GM23338 (cell line): ENCODE measurements around the gene EMSY. TPM values are rescaled to one million over a fixed set of nuclear protein-coding genes. Genes with fewer than 3 reads are reported as not detected.
"Not testable (repeated sequence)": the region's sequence is repeated elsewhere in the genome, so short reads cannot be mapped to it uniquely, and the experiment has no call there.

Source experiments
- ATAC-seq: fragments of 200-7000 bp; cut with Tn5 transposase; 3 replicates; pipeline ENCODE4 v1.9.1; 2020
- DNase-seq: peaks from one replicate; pipeline ENCODE4 v3.0.0-alpha.2; 2015; ENCODE audit warnings: low spot score
- H2AFZ ChIP-seq: fragments of 200-600 bp; sonication (generic); 2 replicates; pipeline ENCODE4 v1.8.0; 2016; ENCODE audit warnings: antibody characterized with exemption, mild to moderate bottlenecking, moderate library complexity
- H3F3A ChIP-seq: fragments of 200-600 bp; sonication (generic); replicated peaks from 2 replicates; pipeline ENCODE4 v1.8.0; 2017; ENCODE audit warnings: antibody characterized with exemption, mixed run types, low read depth
- H3K27ac ChIP-seq: fragments of 200-600 bp; sonication (generic); 2 replicates; pipeline ENCODE4 v1.6.1; 2016; ENCODE audit warnings: low read depth
- H3K27me3 ChIP-seq: fragments of 200-600 bp; sonication (generic); 2 replicates; pipeline ENCODE4 v1.8.0; 2016; ENCODE audit warnings: mild to moderate bottlenecking, mixed run types, moderate library complexity; ENCODE audit not compliant: insufficient read depth
- H3K36me3 ChIP-seq: fragments of 200-600 bp; sonication (generic); 2 replicates; pipeline ENCODE4 v1.8.0; 2016; ENCODE audit warnings: mild to moderate bottlenecking; ENCODE audit not compliant: insufficient read depth
- H3K4me1 ChIP-seq: fragments of 200-600 bp; sonication (generic); 2 replicates; pipeline ENCODE4 v1.8.0; 2016; ENCODE audit warnings: mild to moderate bottlenecking, moderate library complexity; ENCODE audit not compliant: insufficient read depth
- H3K4me2 ChIP-seq: fragments of 200-600 bp; sonication (generic); 2 replicates; pipeline ENCODE4 v1.7.1; 2017; ENCODE audit warnings: mixed run types
- H3K4me3 ChIP-seq: fragments of 200-600 bp; sonication (generic); 2 replicates; pipeline ENCODE4 v1.6.1; 2016; ENCODE audit warnings: mixed run types
- H3K79me2 ChIP-seq: fragments of 200-600 bp; sonication (generic); replicated peaks from 2 replicates; pipeline ENCODE4 v1.8.0; 2017; ENCODE audit warnings: mild to moderate bottlenecking; ENCODE audit not compliant: insufficient read depth
- H3K9me2 ChIP-seq: fragments of 200-600 bp; sonication (generic); 2 replicates; pipeline ENCODE4 v1.8.0; 2017; ENCODE audit not compliant: insufficient read depth
- H4K20me1 ChIP-seq: fragments of 200-600 bp; sonication (generic); replicated peaks from 2 replicates; pipeline ENCODE4 v1.8.0; 2017; ENCODE audit warnings: mild to moderate bottlenecking; ENCODE audit not compliant: insufficient read depth
- H3K27ac Mint-ChIP-seq: 2 replicates; pipeline ENCODE4 v1.8.0; 2020; ENCODE audit warnings: inconsistent platforms, mild to moderate bottlenecking, moderate library complexity, mixed read lengths
- H3K27me3 Mint-ChIP-seq: 3 replicates; pipeline ENCODE4 v1.8.0; 2022; ENCODE audit warnings: low read depth, mild to moderate bottlenecking, moderate library complexity, mixed read lengths, inconsistent platforms; ENCODE audit not compliant: insufficient read depth, poor library complexity
- H3K36me3 Mint-ChIP-seq: 3 replicates; pipeline ENCODE4 v1.8.0; 2021; ENCODE audit warnings: low read depth, mild to moderate bottlenecking, inconsistent platforms, moderate library complexity, mixed read lengths
- H3K4me1 Mint-ChIP-seq: 3 replicates; pipeline ENCODE4 v1.8.0; 2020; ENCODE audit warnings: mild to moderate bottlenecking, inconsistent platforms, mixed read lengths
- H3K4me3 Mint-ChIP-seq: 3 replicates; pipeline ENCODE4 v1.8.0; 2021; ENCODE audit warnings: moderate library complexity, mild to moderate bottlenecking, inconsistent platforms, mixed read lengths
- H3K9me3 Mint-ChIP-seq: 3 replicates; pipeline ENCODE4 v1.8.0; 2020; ENCODE audit warnings: moderate library complexity, mild to moderate bottlenecking, inconsistent platforms, mixed read lengths
- CREB1 ChIP-seq: fragments of 250-450 bp; sonication (Bioruptor Pico); IDR thresholded peaks from 2 replicates; pipeline ENCODE4 v1.5.0; 2020; ENCODE audit warnings: low read depth, mild to moderate bottlenecking, moderate library complexity
- EZH2 ChIP-seq: fragments of 200-600 bp; sonication (generic); IDR thresholded peaks from one replicate; pipeline ENCODE4 v1.8.0; 2017; ENCODE audit warnings: antibody characterized with exemption, mild to moderate bottlenecking, low read depth; ENCODE audit not compliant: unreplicated experiment
- JUNB ChIP-seq: IDR thresholded peaks from one replicate; pipeline ENCODE4 v1.6.1; 2016; ENCODE audit warnings: antibody characterized with exemption; ENCODE audit not compliant: unreplicated experiment
- NANOG ChIP-seq: IDR thresholded peaks from 2 replicates; pipeline ENCODE4 v1.6.1; 2016; ENCODE audit warnings: antibody characterized with exemption, borderline replicate concordance
- REST ChIP-seq: IDR thresholded peaks from one replicate; pipeline ENCODE4 v1.6.1; 2018; ENCODE audit warnings: antibody characterized with exemption; ENCODE audit not compliant: unreplicated experiment
- STAT1 ChIP-seq: IDR thresholded peaks from one replicate; pipeline ENCODE4 v1.6.1; 2016; ENCODE audit warnings: antibody characterized with exemption; ENCODE audit not compliant: unreplicated experiment
- ZNF114 ChIP-seq: fragments of 250-450 bp; sonication (Bioruptor Pico); IDR thresholded peaks from 2 replicates; pipeline ENCODE4 v1.5.0; 2020; ENCODE audit warnings: mild to moderate bottlenecking, moderate library complexity
- polyA plus RNA-seq: library from polyadenylated mRNA; unstranded; fragments of >200 nt; fragmentation: Nextera tagmentation; extraction: Ambion mirVana; gene quantifications from 2 replicates; pipeline ENCODE4 v1.2.1, GENCODE V29; 2016
- total RNA-seq: library from RNA; depleted of rRNA; stranded (reverse); fragments of >200 nt; shearing (Covaris generic); gene quantifications from 2 replicates; pipeline ENCODE4 v1.2.3, GENCODE V29; 2014
- TF ChIP-seq, protein P1 (sequence below), 2 experiments: fragments of 200-600 bp in 1 of 2; sonication (generic) in 1 of 2; conservative IDR thresholded peaks; 2 replicates each; pipeline versions ENCODE4 v1.5.1 to v1.6.1; 2016 to 2017; ENCODE audit warnings: antibody characterized with exemption in 2 of 2, low read depth in 2 of 2, mild to moderate bottlenecking in 2 of 2, moderate library complexity in 1 of 2

Gene EMSY
- total and polyA plus RNA-seq, 2 experiments from 2014 or later: 25.0 to 46.9 TPM

GRCh38 chr11:76400967-76401366 lies 43.9 kb upstream of the EMSY start:
- H3K27ac Mint-ChIP-seq: no peak overlapping the region

DNA sequence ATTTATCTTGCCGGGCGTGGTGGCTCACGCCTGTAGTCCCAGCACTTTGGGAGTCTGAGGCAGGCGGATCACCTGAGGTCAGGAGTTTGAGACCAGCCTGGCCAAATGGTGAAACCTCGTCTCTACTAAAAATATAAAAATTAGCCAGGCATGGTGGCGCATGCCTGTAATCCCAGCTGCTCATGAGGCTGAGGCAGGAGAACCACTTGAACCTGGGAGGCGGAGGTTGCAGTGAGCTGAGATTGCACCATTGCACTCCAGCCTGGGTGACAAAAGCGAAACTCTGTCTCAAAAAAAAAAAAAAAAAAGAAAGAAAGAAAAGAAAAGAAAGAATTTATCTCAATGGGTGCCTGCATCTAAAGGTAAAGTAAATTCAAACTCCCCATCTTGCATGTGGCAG lies 43.3 kb upstream of the EMSY start:
- not testable (repeated sequence) for H3K9me3 Mint-ChIP-seq, H3K4me1 ChIP-seq, H3K36me3 Mint-ChIP-seq, H3K79me2 ChIP-seq, H3K4me1 Mint-ChIP-seq, H3K9me2 ChIP-seq, H3K36me3 ChIP-seq, H3K27me3 Mint-ChIP-seq, H3F3A ChIP-seq, ATAC-seq, H3K4me2 ChIP-seq, H3K27ac Mint-ChIP-seq, H4K20me1 ChIP-seq, H3K27me3 ChIP-seq, H2AFZ ChIP-seq, H3K4me3 ChIP-seq, H3K4me3 Mint-ChIP-seq, H3K27ac ChIP-seq, DNase-seq

More at GRCh38 chr11:76400967-76401366, 43.9 kb upstream of the EMSY start:
- no peak for ATAC-seq
- no peak for DNase-seq
- Histone ChIP-seq H3K4me2 (no peak overlapping the region), H3K9me2 (peaks cover 9% of the 10 kb centered on the region; the same call in 1 of the 2 replicates), H3K4me1 (no peaks in the 10 kb centered on the region), H3K4me3 (no peak overlapping the region), H3K27me3 (no peaks in the 10 kb centered on the region), H2AFZ (no peak overlapping the region), H3K79me2 (no peaks in the 10 kb centered on the region), H4K20me1 (no peaks in the 10 kb centered on the region), H3K36me3 (no peaks in the 10 kb centered on the region), H3F3A (no peaks in the 10 kb centered on the region), H3K27ac (no peak overlapping the region)
- peaks cover 2% of the 10 kb centered on the region; the same call in 1 of the 3 replicates for H3K36me3 Mint-ChIP-seq
- no peak overlapping the region for H3K4me3 Mint-ChIP-seq
- H3K4me1 Mint-ChIP-seq: no peaks in the 10 kb centered on the region
- no peaks in the 10 kb centered on the region for H3K27me3 Mint-ChIP-seq
- TF ChIP-seq, protein P1, sequence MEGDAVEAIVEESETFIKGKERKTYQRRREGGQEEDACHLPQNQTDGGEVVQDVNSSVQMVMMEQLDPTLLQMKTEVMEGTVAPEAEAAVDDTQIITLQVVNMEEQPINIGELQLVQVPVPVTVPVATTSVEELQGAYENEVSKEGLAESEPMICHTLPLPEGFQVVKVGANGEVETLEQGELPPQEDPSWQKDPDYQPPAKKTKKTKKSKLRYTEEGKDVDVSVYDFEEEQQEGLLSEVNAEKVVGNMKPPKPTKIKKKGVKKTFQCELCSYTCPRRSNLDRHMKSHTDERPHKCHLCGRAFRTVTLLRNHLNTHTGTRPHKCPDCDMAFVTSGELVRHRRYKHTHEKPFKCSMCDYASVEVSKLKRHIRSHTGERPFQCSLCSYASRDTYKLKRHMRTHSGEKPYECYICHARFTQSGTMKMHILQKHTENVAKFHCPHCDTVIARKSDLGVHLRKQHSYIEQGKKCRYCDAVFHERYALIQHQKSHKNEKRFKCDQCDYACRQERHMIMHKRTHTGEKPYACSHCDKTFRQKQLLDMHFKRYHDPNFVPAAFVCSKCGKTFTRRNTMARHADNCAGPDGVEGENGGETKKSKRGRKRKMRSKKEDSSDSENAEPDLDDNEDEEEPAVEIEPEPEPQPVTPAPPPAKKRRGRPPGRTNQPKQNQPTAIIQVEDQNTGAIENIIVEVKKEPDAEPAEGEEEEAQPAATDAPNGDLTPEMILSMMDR (conservative IDR thresholded peaks at IDR 0.05; ENCODE audit: low read depth in 2 of 2): no peak
- TF ChIP-seq EZH2: no peak
- H3K9me3 Mint-ChIP-seq: no peaks in the 10 kb centered on the region

DNA sequence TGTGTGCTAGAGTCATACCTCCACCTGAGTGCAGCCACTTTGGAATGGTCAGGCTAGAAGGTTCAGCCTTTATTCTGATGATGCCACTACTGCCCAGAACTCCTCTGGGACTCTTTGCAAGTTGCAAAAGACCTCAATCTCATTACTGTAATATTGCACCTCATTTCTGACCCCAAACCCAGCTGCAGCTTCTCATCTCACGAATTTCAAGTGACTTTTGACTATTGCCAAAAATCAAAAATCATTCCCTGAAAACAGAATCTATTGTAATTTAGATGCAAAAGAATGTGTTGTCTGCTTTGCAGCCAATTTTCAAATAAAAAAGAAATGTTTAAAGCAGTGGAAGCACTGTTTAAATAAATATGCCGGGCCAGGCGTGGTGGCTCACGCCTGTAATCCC lies 38.5 kb upstream of the EMSY start:
- Histone ChIP-seq H3K4me1 (no peaks in the 10 kb centered on the region; the same call in 1 of the 2 replicates), H3K27me3 (no peaks in the 10 kb centered on the region), H3K4me2 (no peak overlapping the region), H3K36me3 (no peaks in the 10 kb centered on the region), H4K20me1 (0 out of 2 replicates have a peak, but pooled peaks cover 5% of the 10 kb centered on the region), H3K4me3 (no peak overlapping the region), H3K9me2 (peaks cover 9% of the 10 kb centered on the region; the same call in 1 of the 2 replicates), H3F3A (no peaks in the 10 kb centered on the region), H3K79me2 (no peaks in the 10 kb centered on the region), H2AFZ (no peak overlapping the region), H3K27ac (no peak overlapping the region)
- Mint-ChIP-seq H3K9me3 (no peaks in the 10 kb centered on the region), H3K4me1 (peaks cover 5% of the 10 kb centered on the region), H3K36me3 (0 out of 3 replicates have a peak, but pooled peaks cover 2% of the 10 kb centered on the region), H3K27ac (no peak overlapping the region), H3K4me3 (no peak overlapping the region), H3K27me3 (no peaks in the 10 kb centered on the region)
- TF ChIP-seq REST: no peak
- no peak for TF ChIP-seq ZNF114 (CRISPR knock-in tag)
- TF ChIP-seq NANOG: no peak
- TF ChIP-seq JUNB: no peak
- no peak for TF ChIP-seq STAT1
- TF ChIP-seq CREB1 (CRISPR knock-in tag): no peak
- no peak for ATAC-seq
- DNase-seq: no peak
